MV-4-11 (cell line): ENCODE data around the gene NFKBIA.
"Not testable (repeated sequence)": the region's sequence is repeated elsewhere in the genome, so short reads cannot be mapped to it uniquely, and the experiment has no call there.

Experiments used
- DNase-seq: peaks from one replicate; lab custom pipeline; 2025; lab: John Stamatoyannopoulos, UW

NFKBIA gene

GRCh38 chr14:35408026-35408425 lies 3.5 kb upstream of the NFKBIA start:
- no peak for DNase-seq

GRCh38 chr14:35407306-35407630 lies 2.7 kb upstream of the NFKBIA start:
- DNase-seq: no peak

GRCh38 chr14:35406506-35407305 lies 2.2 kb upstream of the NFKBIA start:
- DNase-seq: peak; percentile 66

GRCh38 chr14:35406090-35406489 lies 1.5 kb upstream of the NFKBIA start:
- no peak for DNase-seq

GRCh38 chr14:35405304-35405996 lies 901 bp upstream of the NFKBIA start:
- DNase-seq: no peak

GRCh38 chr14:35403603-35404448 lies 723 bp downstream of the NFKBIA start:
- peak; percentile 89 for DNase-seq

- DNase-seq: no peak
These were observed 1.4 kb downstream of the NFKBIA start for GRCh38 chr14:35403114-35403602.

GRCh38 chr14:35402323-35403113 lies 2.0 kb downstream of the NFKBIA start:
- no peak for DNase-seq

GRCh38 chr14:35401422-35402265 lies 2.9 kb downstream of the NFKBIA start:
- DNase-seq: no peak

GRCh38 chr14:35400648-35401421 lies 3.7 kb downstream of the NFKBIA start:
- peak; percentile 11 for DNase-seq

- no peak for DNase-seq
These were observed 5.2 kb downstream of the NFKBIA start for GRCh38 chr14:35399083-35399937.

GRCh38 chr14:35398071-35398584 lies 6.4 kb downstream of the NFKBIA start:
- no peak for DNase-seq

- DNase-seq: not testable (repeated sequence)
These were observed 7.9 kb downstream of the NFKBIA start for GRCh38 chr14:35396610-35397009.

- DNase-seq: peak; percentile 59
These were observed 9.3 kb downstream of the NFKBIA start for GRCh38 chr14:35395283-35395682.

- no peak for DNase-seq
These were observed 10.1 kb downstream of the NFKBIA start for GRCh38 chr14:35394326-35395013.

GRCh38 chr14:35393826-35394225 lies 10.7 kb downstream of the NFKBIA start:
- no peak for DNase-seq

- DNase-seq: no peak
These were observed 12.4 kb downstream of the NFKBIA start for GRCh38 chr14:35392103-35392502.

GRCh38 chr14:35391388-35391710 lies 13.2 kb downstream of the NFKBIA start:
- DNase-seq: no peak
